ENCODE results near the gene AQP6. TPM values are rescaled to one million over a fixed set of nuclear protein-coding genes. Genes with fewer than 3 reads are reported as not detected.
"Not testable (repeated sequence)": the region's sequence is repeated elsewhere in the genome, so short reads cannot be mapped to it uniquely, and the experiment has no call there.

Gene AQP6
- total RNA-seq, 1 experiment from 2014 or later = 0.11 TPM

- not testable (repeated sequence) for DNase-seq (ENCODE audit: low read depth)
These were observed 16.7 kb downstream of the AQP6 start for GRCh38 chr12:49989400-49989799.

- no peak for DNase-seq (ENCODE audit: low read depth)
These were observed 17.5 kb downstream of the AQP6 start for GRCh38 chr12:49990273-49990672.

GRCh38 chr12:49998453-49998852 is 25.7 kb downstream of the AQP6 start:
- no peak for DNase-seq (ENCODE audit: low read depth)

- no peak for DNase-seq (ENCODE audit: low read depth)
These were observed 30.8 kb downstream of the AQP6 start for GRCh38 chr12:50003595-50003994.

- no peak for DNase-seq (ENCODE audit: low read depth)
These were observed 31.9 kb downstream of the AQP6 start for GRCh38 chr12:50004696-50005095.

- no peak for DNase-seq (ENCODE audit: low read depth)
These were observed 32.4 kb downstream of the AQP6 start for GRCh38 chr12:50005175-50005574.

- DNase-seq (ENCODE audit: low read depth) = no peak
These were observed 33.5 kb downstream of the AQP6 start for GRCh38 chr12:50006280-50006679.

- no peak for DNase-seq (ENCODE audit: low read depth)
These were observed 34.2 kb downstream of the AQP6 start for GRCh38 chr12:50006754-50007442.

- no peak for DNase-seq (ENCODE audit: low read depth)
These were observed 40.8 kb downstream of the AQP6 start for GRCh38 chr12:50013361-50014147.

GRCh38 chr12:50014342-50014741 is 41.6 kb downstream of the AQP6 start:
- no peak for DNase-seq (ENCODE audit: low read depth)

- peak; percentile 19 for DNase-seq (ENCODE audit: low read depth)
These were observed 44.0 kb downstream of the AQP6 start for GRCh38 chr12:50016501-50017475.

- DNase-seq (ENCODE audit: low read depth) = no peak
These were observed 44.9 kb downstream of the AQP6 start for GRCh38 chr12:50017641-50018040.

- DNase-seq (ENCODE audit: low read depth) = no peak
These were observed 45.4 kb downstream of the AQP6 start for GRCh38 chr12:50018154-50018553.

GRCh38 chr12:50018968-50019367 is 46.2 kb downstream of the AQP6 start:
- no peak for DNase-seq (ENCODE audit: low read depth)

- no peak for DNase-seq (ENCODE audit: low read depth)
These were observed 46.8 kb downstream of the AQP6 start for GRCh38 chr12:50019524-50019923.

GRCh38 chr12:50021031-50021430 is 48.3 kb downstream of the AQP6 start:
- no peak for DNase-seq (ENCODE audit: low read depth)

- no peak for DNase-seq (ENCODE audit: low read depth)
These were observed 50.2 kb downstream of the AQP6 start for GRCh38 chr12:50022903-50023302.

- DNase-seq (ENCODE audit: low read depth) = no peak
These were observed 51.5 kb downstream of the AQP6 start for GRCh38 chr12:50024227-50024626.

GRCh38 chr12:50024805-50025186 is 52.0 kb downstream of the AQP6 start:
- DNase-seq (ENCODE audit: low read depth) = peak; percentile 33

GRCh38 chr12:50025187-50026059 is 52.7 kb downstream of the AQP6 start, which contains the start of gene RACGAP1:
Gene RACGAP1, minus strand, starts transcription at chr12:50025494. Its CDS starts 8,779 bp downstream, at chr12:50016715.
- peak; percentile 99 for DNase-seq (ENCODE audit: low read depth)

- no peak for DNase-seq (ENCODE audit: low read depth)
These were observed 53.9 kb downstream of the AQP6 start for GRCh38 chr12:50026691-50027090.
